Stimulated activated CD8-positive, alpha-beta memory T cell treated with anti-CD3 and anti-CD28 coated beads, Interleukin-15, amount 100 ng/mL, for 1 hour (primary cell): ENCODE data around the gene POLR2E.
A peak's percentile ranks its signal among the peaks of the same experiment; 100 is the strongest.
"Not testable (repeated sequence)": the region's sequence is repeated elsewhere in the genome, so short reads cannot be mapped to it uniquely, and the experiment has no call there.

Experiments
- DNase-seq: peaks from one replicate; pipeline ENCODE4 v3.0.0-alpha.2; 2020; ENCODE audit warnings: low read depth

Gene POLR2E

DNA sequence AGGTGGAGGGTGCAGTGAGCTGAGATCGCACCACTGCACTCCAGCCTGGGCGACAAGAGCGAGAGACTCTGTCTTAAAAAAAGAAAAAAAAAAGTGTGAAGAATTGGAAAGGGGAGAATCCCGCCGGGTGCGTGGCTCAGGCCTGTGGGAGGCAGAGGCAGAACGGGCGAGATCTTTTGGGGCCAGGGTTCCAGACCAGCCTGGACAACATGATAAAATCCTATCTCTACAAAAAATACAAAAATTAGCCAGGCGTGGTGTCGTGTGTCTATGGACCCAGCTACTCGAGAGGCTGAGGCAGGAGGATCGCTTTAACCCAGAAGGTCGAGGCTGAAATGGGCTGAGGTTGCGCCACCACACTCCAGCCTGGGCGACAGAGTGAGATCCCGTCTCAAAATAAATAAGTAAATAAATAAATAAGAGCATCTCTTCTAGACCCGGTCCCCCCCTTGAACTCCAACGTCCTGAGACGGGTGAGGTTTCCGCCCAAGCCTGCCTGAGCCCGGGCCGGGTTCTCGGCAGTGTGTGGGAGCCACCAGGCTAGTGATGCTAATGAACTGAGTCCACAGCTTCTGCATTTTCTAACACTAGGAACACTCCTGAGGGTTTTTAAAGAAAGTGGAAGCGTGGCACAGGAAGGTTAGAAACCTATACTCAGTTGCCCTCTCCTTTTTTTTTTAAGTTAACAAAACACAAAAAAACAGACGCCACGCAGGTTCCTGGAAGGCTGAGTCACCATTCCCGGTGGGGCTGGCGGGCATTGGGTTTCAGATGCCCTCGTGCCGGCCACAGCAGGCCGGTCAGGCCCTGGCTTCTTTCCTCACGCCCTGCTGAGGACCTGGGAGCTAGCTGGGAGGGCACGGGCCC, 30.7 kb upstream of the POLR2E start:
- no peak for DNase-seq

DNA sequence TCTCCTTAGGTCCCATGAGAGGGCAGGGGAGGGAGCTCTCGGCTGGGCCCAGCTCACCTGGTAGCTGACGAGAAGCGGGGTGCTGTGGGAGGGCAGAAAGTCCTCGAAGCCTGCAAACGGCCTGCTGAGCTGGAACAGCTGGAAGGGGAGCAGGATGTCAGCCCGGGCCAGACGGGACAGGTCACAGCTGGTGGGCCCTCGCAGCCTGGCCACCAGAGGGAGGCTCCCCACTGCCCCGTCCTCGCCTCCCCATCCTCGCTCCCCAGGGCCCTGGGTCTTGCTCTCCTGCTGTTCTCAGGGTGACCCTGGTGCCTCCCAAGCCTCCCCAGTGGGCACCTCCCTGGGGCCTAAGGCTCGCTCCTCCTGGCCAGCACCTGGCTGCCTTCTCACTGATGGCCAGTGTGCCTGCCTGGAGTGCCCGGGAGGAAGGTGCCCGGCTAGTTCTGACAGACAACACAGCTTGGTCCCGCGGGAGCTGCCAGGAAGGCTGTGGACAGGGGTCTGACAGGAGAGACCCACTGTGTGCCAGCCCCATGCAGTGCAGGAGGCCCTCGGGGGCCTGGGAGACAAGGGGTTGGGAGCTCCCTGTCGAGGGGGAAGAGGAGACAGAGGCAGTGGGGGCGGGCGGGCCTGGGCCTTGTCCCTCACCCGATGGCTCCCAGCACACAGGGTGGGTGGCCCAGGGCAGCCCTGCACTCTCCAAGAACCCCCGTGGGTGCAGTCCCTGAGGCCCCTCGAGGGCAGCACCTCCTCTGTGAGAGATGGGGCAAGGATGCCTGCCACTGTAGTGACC, 28.9 kb upstream of the POLR2E start:
- DNase-seq, result no peak

DNA sequence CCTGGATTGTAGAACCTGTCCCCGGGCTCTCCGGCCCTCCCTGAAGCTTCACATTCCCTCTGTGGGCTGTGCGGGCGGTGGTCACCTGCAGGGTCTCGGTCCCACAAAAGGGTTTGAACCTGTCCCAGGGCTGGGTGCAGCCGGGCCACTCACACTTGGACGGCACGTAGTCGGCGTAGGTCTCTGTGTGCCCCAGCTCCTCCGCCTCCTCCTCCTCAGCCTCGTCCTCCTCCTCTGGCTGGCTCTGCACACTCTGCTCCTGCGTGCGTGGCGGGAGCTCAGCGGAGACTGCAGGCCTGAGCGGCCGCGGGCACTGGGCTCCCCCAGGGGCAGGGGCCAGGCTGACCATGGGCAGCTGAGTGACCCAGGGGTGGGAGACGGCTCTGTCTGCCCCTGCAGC, 28.2 kb upstream of the POLR2E start:
- DNase-seq, result no peak

DNA sequence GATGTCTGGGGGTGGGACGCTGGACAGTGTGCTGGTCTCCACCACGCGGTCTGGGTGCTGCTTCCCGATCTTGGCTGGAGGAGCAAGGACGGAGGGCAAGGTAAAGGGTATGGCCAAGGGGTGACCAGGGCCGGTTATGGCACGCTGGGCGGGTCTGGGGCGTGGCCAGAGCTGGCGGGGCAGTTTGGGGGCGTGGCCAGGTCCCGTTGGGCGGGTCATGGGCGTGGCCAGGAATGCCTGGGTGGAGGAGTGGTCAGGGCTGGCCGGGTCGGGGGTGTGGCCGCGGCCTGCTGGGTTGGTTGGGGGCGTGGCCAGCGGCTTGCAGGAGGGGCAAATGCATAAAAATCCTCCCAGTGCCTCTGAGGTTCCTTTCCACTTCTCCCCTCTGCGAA, 27.8 kb upstream of the POLR2E start:
- no peak for DNase-seq

DNA sequence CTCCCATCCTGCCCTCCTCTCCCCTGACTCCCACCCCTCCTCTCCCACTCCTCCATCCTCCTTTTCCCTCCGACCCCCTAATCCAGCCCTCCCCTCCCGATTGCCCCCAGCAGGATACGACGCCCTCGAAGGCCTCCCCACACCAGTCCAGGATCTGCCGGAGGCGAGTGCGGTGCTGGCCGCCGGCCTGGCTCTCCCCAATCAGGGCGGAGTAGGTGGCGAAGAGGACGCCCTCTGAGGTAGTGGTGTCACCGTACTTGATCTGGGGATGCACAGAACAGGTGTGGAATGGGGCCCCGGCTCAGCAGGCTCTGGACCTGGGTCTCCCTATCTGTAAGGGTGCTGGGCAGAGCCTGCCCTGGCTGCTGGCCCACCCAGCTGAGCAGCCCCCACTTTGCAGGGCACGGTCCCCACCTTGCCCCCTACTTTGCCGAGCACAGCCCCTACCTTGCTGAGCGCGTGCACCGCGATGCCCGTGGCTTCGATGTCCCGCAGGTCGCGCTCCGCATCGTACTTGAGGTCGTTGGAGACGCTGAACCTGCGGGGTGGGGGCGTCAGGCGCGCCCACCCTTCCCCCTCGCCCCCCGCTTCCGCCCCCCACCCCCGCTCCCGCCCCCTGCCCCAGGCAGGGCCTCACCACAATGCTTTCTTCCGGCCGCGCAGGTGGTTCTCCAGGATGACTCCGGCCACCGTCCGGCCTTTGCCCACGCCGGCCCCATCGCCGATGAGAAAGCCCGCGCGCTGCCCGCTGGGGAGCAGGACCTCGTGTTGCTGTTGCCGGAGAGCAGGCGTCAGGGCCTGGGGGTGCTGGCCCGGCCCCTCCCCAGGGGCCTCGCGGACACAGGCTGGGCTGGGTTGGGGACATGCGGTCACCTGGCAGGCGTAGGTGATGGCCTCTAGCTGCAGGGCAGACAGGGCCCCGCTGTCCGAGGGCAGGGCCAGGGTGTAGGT, 27.1 kb upstream of the POLR2E start:
- no peak for DNase-seq

DNA sequence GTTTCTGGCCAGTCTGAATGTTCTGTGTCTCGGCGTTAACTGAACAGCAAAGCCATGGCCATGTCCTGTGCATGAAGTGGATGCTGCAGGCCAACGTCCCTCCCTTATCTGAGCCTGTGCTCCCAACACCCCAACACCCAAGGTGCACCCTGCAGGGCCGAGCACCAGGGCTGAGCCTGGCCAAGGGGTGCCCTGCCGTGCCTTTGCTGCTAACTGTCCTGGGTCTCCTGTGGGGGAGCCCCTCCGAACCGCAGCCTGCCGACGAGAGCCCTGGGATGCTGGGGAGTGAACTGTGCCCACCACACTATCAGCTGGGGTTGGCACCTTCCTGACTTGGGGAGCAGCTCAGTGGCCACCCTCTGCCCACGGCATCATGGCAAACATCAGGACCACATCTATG, 26.2 kb upstream of the POLR2E start:
- DNase-seq, result no peak

DNA sequence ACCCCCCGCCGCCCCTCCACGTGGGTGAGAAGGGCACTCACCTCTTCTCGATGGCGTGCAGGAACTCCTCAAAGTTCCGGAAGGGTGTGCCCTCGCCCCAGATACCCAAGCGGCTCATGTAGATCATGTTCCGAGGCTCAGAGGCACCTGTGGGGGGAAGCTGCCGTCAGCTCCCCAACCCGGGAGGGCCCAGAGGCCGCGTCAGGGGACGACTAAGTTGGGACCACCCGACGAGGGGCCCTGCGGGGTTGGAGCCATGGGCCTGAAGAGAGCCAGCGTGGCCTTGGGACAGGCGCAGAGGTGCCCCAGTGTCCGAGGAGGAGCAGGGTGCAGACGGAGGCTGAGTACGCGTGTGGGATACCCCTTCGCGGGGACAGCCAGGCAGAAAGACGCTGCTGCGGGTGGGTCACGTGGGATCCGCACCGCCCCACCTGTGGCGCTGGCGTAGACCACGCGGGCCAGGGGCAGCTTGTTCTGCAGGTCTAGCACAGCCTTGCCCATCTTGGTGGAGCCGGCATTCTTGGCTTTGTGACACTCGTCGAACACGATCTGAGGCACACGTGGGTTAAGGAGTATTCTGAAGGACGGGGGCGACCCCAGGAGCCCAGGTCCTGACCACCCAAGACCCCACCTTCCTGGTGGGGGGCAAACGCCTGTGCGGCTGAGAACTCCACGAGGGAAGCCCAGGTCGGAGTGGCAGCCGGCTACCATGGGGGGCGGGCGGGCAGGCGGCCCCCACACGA, 24.5 kb upstream of the POLR2E start:
- no peak for DNase-seq

DNA sequence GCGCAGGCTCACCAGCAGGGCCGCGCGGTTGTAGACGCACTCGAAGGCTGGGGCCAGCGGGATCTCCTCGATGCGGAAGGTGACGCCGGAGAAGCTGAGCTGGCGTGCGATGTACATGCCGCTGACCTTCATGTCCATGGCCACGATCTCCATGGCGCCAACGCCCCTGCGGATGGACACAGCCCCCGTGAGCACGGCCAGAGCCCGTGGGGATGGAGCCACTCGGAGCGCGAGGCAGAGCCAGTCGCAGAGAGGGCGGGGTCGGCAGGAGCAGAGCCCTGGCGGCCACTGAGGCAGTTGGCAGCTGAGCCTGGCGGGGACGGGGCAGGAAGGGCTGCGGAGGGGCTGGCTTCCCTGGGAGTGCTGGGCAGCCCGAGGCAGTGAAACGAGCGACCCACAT, 23.8 kb upstream of the POLR2E start:
- no peak for DNase-seq

DNA sequence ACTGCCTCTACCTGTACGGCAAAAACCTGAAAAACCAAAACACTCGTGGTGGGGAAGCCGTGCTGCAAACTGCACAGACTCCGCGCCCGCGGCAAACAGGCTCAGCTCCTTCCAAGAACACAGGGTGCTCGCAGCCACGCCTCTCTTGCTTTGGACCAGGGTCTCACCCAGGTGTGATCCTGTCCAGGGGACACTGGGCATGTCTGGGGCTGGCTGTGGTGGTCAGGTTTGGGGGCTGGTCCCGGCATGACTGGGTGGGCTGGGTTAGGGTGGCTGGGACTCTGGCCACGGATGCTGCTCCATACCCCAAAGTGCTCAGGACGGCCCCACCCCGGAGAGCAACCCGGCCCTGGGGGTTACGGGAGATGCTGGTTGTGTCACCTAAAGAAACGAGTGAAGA, 22.5 kb upstream of the POLR2E start:
- DNase-seq, result no peak

DNA sequence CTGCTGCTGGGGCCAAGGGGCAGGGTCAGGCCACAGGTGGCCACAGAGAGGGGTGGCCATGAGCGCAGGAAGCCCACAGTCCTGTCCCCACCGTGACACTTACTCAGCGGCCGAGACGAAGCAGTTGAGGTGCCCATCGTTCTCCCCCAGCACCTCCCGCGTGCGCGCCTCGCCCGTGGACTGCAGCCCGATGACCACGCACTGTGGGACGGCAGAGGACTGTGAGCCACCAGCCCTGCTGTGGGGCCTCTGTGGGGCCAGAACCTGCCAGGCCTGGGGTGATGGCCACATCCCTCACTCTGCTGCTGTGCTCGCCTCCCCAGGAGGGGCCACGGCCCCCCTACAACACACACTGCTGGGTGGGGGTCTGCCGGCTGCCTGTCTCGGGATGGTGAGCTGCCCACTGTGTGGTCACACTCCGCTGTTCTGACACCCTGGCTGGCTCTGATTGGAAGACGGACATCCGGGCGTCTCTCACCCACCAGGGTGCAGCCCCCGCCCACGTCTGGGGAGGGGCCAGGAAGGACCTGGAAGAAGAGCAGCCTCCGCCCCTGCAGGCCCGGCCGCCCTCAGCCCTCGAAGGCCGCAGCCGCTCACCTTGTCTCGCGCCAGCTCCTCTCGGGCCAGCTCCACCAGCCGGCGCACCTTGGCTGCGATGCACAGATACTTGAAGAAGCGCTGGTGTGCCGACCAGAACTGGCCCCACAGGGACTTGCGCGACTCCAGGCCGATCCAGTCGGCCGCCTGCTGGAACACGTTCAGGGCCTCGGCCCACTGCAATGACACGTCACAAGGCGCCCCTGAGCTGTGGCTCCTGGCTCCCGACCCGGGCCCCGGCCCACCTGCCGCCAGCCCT, 21.8 kb upstream of the POLR2E start:
- no peak for DNase-seq

DNA sequence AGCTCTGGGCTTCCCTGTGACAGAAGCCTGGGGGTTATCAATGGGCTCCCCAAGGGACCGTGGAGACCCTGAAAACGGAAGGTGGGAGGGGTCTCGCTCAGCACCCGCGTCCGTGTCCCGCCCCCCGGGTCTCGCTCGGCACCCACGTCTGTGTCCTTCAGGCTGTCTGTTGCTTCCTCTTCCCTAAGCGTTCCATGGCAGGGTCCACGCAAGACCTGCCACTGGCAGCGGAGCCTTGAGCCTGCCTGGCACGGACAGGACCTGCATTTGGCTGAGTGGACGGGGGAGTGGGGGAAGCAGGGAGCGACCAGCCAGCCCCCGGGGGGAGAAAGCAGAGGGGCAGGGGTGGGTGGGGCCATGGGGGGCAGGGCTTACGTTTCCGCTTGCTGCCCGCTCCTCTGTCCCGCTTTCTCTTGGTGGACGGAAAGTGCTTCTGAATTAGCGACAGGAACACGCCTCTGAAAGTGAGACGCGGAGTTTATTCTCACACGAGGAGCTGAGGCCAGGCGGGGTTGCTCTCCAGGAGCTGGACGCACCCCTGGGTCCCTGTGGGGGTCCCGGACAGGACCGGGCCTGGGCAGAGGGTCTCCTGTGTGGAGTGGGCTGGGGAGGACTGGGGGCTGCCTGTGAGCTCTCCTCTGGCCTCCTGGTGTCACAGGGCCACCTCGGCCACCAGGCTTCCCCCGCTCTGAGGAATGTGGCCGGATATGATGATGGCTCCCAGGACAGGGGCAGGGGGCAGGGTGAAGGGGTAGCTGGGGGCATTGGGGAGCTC, 20.7 kb upstream of the POLR2E start:
- DNase-seq, result no peak

DNA sequence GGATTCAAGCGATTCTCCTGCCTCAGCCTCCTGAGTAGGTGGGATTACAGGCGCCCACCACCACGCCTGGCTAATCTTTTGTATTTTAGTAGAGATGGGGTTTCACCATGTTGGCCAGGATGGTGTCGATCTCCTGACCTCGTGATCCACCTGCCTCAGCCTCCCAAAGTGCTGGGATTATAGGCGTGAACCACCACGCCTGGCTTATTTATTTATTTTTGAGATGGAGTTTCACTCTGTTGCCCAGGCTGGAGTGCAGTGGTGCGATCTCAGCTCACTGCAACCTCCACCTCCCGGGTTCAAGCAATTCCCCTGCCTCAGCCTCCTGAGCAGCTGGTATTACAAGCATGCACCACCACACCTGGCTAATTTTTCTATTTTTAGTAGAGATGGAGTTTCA, 19.6 kb upstream of the POLR2E start:
- DNase-seq, result not testable (repeated sequence)

DNA sequence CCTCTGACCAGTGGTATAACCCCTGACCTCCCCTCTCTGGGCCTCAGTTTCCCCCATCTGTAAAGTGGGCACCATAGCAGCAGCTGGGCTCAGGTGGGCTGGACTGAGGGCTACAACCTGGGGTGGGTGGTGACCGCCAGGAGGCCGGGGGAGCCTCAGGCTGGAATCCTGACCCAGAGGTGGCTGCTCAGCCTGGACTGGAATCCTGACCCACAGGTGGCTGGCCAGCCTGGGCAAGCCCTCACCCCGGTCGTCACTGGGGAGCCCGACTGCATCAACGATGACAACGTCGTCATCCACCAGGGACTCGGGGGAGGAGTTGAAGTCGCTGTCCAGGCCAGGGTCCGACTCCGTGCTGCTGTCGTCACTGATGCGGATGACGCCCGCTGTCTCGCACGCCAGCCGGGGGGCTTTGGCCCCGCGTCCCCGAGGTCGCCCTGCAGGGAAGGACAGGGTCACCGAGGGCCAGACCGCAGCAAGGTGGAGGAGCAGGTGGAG, 18.9 kb upstream of the POLR2E start:
- no peak for DNase-seq

DNA sequence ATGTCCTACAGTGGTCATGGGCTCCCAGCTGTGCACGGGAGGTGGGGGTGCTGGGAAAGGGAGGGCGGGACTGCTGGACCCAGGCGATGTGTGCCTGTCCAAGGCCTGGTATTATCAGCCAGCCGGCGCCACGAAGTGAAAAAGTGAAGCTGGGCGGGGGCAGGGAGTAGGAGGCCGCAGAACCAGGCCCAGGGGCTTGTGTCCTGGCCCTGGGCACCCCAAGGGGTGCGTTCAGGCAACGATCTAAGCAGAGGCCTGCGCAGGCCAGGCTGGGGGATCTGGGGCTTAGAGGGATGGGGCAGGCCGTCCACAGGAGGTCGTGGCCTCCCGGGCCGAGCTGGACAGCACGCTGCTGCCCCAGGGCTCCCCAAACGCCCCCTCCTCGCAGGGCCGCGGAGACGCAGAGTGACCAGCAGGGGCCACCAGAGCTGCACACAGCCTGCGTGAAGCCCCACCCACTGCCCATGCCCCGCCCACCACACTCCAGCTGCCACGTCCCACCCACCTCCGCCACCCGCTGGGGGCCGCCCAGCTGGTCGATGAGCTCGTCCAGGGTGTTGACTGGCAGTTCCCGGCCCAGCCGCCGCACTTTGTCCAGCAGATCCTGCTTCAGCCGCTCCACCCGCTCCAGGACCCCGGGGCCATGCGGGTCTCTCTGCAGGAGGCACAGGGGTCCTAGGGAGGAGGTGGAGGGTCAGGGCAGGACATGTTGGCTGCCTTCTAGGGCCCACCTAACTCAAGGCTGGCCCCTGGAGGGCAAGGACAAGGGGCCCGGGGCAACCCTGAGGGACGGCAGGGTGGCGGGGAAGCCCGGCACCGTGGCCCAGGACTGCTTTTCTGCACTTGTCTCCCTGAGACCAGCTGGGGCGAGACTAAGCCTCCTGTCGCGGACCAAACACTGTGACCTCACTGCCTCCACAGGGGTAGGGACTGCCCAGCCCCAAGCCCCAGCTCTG, 18.1 kb upstream of the POLR2E start:
- peak; percentile 72 for DNase-seq

DNA sequence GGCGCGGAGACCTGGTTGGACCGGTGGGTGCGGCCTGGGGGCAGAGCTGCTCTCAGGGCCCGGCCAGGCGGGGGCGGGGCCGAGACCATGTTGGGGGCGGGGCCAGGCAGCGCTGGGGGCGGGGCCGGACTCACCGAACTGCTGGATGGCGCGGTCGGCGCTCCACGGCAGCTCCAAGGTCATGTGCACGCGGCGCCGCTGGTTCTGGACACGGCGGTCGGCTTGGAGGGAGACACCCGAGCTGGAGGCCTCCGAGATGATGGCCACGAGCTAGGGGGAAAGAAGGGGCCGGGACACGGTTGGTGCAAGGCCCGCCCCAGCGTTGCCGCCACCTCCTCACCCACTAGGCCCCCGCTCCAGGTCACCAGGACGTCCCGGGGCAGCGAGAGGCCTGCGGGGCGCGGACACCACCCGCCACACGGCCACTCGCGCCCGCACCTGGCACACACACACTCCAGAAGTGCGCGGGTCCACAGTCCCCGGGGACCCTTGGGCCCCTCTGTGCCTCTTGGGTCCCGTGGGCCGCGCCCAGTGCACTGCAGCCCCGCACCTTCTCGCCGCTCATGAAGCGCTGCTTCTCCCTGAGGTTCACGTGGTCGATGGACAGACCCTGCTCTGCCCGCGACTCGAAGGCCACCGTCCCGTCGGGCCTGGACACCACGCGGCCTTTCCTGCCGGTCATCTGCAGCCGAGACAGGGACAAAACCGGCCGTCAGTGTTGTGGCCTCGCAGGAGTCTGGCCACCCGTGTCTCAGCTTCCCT, 17.3 kb upstream of the POLR2E start:
- no peak for DNase-seq

DNA sequence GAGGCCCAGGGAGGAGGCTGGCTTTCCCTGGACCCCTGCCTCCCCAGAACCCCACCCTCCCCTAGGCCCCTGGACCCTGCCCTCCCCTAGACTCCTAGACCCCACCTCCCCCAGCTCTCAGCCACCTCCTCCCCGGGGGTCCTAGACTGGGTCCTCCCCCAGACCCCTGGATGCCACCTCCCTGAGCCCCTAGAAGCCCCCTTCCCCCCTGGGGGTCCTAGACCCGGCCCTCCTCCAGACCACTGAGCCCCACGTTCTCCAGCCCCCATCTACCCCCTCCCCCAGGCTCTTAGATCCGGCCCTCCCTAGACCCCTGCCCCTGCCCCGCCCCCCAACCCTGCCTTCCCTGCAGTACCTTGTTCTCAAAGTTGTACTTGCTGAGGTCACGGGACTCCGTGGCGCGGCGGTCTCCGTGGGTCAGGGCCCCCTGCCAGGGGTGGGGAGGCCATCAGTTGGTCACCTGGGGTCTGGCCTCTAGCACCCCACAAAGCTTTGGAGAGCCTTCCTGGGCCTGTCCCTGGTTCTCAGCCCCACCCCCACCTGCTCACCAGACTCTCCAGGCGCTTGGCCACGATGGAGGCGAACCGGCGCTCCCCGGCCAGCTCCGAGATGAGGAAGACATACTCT, 16.6 kb upstream of the POLR2E start:
- DNase-seq, result no peak
